HL-60 (cell line): ENCODE data around the gene HIF1A.

Experiments used
- DNase-seq, 2 experiments: peaks; one replicate each; pipeline ENCODE4 v3.0.0-alpha.2; 2010 to 2020; ENCODE audit warnings: low read depth in 1 of 2, low spot score in 1 of 2
- H3K27ac ChIP-seq: fragments of 250-450 bp; sonication (Bioruptor Pico); replicated peaks from 2 replicates; pipeline ENCODE4 v1.5.1; 2020; ENCODE audit warnings: mild to moderate bottlenecking, moderate library complexity
- H3K27me3 ChIP-seq: fragments of 250-450 bp; sonication (Bioruptor Pico); 2 replicates; pipeline ENCODE4 v1.5.1; 2021; ENCODE audit warnings: mild to moderate bottlenecking, moderate library complexity; ENCODE audit not compliant: insufficient read depth, poor library complexity, severe bottlenecking
- H3K4me3 ChIP-seq: replicated peaks from 2 replicates; pipeline ENCODE4 v1.5.1; 2011; ENCODE audit warnings: mild to moderate bottlenecking, control low read depth, low read length; ENCODE audit not compliant: insufficient read depth
- CTCF ChIP-seq: IDR thresholded peaks from one replicate; pipeline ENCODE4 v1.5.1; 2011; ENCODE audit warnings: low read length, control low read depth, inconsistent platforms; ENCODE audit not compliant: insufficient read depth
- GABPA ChIP-seq: IDR thresholded peaks from 2 replicates; pipeline ENCODE4 v1.6.1; 2012; ENCODE audit warnings: low read depth
- POLR2AphosphoS5 ChIP-seq: IDR thresholded peaks from 2 replicates; pipeline ENCODE4 v1.6.1; 2012; ENCODE audit warnings: low read depth
- REST ChIP-seq: IDR thresholded peaks from 2 replicates; pipeline ENCODE4 v1.6.1; 2012; ENCODE audit warnings: low read depth; ENCODE audit not compliant: insufficient replicate concordance
- SPI1 ChIP-seq: IDR thresholded peaks from 2 replicates; pipeline ENCODE4 v1.6.1; 2012; ENCODE audit warnings: low read depth, mild to moderate bottlenecking, borderline replicate concordance

Gene HIF1A

GRCh38 chr14:61764342-61765122 lies 69.2 kb downstream of the HIF1A start:
- H3K27ac ChIP-seq: peak overlapping the region; percentile 40
- TF ChIP-seq REST: no peak
- no peak for TF ChIP-seq POLR2AphosphoS5
- TF ChIP-seq CTCF: no peak
- TF ChIP-seq SPI1: no peak
- TF ChIP-seq GABPA: no peak
- no peak for DNase-seq
- H3K4me3 ChIP-seq: no peak overlapping the region
- H3K27me3 ChIP-seq: no peaks in the 10 kb centered on the region

DNA sequence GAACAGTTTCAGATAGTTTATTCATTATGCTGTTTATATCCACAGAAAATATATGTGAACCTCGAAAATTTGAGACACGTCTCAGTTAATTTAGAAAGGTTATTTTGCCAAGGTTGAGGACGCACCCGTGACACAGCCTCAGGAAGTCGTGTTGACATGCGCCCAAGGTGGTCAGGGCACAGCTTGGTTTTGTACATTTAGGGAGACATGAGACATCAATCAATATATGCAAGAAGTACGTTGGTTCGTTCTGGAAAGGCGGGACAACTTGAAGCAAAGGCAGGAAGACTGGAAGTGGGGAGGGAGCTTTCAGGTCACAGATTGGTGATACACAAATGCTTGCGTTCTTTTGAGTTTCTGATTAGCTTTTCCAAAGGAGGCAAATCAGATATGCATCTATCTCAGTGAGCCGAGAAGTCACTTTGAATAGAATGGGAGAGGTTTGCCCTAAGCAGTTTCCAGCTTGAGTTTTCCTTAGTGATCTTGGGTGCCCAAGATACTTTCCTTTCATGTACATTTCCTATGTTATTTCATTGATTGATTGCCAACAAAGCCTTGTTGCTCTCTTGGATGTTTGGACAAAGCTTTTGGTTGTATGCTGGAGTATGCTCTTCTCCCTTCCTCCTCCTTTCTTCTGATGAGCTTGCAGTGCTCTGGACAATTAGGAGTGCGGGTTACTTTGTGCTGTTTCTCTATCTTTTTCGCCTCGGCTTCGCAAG lies 70.1 kb downstream of the HIF1A start:
- Histone ChIP-seq H3K4me3 (no peak overlapping the region), H3K27ac (no peak overlapping the region; the same call in 1 of the 2 replicates), H3K27me3 (no peaks in the 10 kb centered on the region)
- no peak for DNase-seq
- TF ChIP-seq REST: no peak
- no peak for TF ChIP-seq GABPA
- TF ChIP-seq SPI1: no peak
- TF ChIP-seq POLR2AphosphoS5: no peak
- TF ChIP-seq CTCF: no peak

GRCh38 chr14:61766151-61766550 lies 70.8 kb downstream of the HIF1A start:
- DNase-seq: no peak
- no peaks in the 10 kb centered on the region for H3K27me3 ChIP-seq
- TF ChIP-seq GABPA: no peak
- no peak overlapping the region for H3K27ac ChIP-seq
- no peak overlapping the region for H3K4me3 ChIP-seq

- TF ChIP-seq POLR2AphosphoS5: no peak
- Histone ChIP-seq H3K27ac (no peak overlapping the region), H3K27me3 (no peaks in the 10 kb centered on the region), H3K4me3 (no peak overlapping the region)
- no peak for DNase-seq
Measured at GRCh38 chr14:61768240-61768639, 72.9 kb downstream of the HIF1A start.
